Esophagus muscularis mucosa (tissue), 4 donors: ENCODE measurements around the gene SOD1. TPM values are rescaled to one million over a fixed set of nuclear protein-coding genes. Genes with fewer than 3 reads are reported as not detected.

ENCODE experiments used
- DNase-seq: peaks from one replicate; pipeline ENCODE4 v3.0.0-alpha.2; 2017; ENCODE audit errors: extremely low spot score
- H3K27ac ChIP-seq, 4 donors: fragments of 200-600 bp; sonication (generic); replicated peaks in 1 of 4; 1 replicate in 3 of 4; 2 replicates in 1 of 4; pipeline ENCODE4 v1.5.1; 2016 to 2019; ENCODE audit warnings: mild to moderate bottlenecking in 1 of 4
- H3K27me3 ChIP-seq, 4 donors: fragments of 200-600 bp; sonication (generic); one replicate each; pipeline versions ENCODE4 v1.5.1 to v1.6.0; 2016 to 2019
- H3K36me3 ChIP-seq, 4 donors: fragments of 200-600 bp; sonication (generic); one replicate each; pipeline ENCODE4 v1.5.1; 2016 to 2019
- H3K4me1 ChIP-seq, 4 donors: fragments of 200-600 bp; sonication (generic); one replicate each; pipeline ENCODE4 v1.5.1; 2016 to 2019
- H3K4me3 ChIP-seq, 4 donors: fragments of 200-600 bp; sonication (generic); 1 replicate in 2 of 4; 2 replicates in 2 of 4; pipeline ENCODE4 v1.5.1; 2016 to 2019; ENCODE audit warnings: mild to moderate bottlenecking in 4 of 4, moderate library complexity in 1 of 4
- H3K9me3 ChIP-seq, 4 donors: fragments of 200-600 bp; sonication (generic); 1 replicate in 3 of 4; 2 replicates in 1 of 4; pipeline ENCODE4 v1.5.1; 2016 to 2019
- CTCF ChIP-seq, 3 experiments: fragments of 200-600 bp in 2 of 3; fragments of 450-650 bp in 1 of 3; sonication (generic) in 2 of 3; IDR thresholded peaks; one replicate each; pipeline ENCODE4 v1.5.1; 2017 to 2019; ENCODE audit warnings: antibody characterized with exemption in 3 of 3, mild to moderate bottlenecking in 2 of 3, moderate library complexity in 1 of 3
- EP300 ChIP-seq: sonication (generic); formaldehyde crosslinking; IDR thresholded peaks from one replicate; pipeline ENCODE4 v1.6.1; 2017; ENCODE audit warnings: antibody characterized with exemption
- POLR2A ChIP-seq: fragments of 450-650 bp; IDR thresholded peaks from one replicate; pipeline ENCODE4 v1.6.1; 2017; ENCODE audit warnings: antibody characterized with exemption, moderate library complexity, mild to moderate bottlenecking, low read depth
- POLR2AphosphoS5 ChIP-seq, 2 donors: sonication (generic); formaldehyde crosslinking; IDR thresholded peaks; one replicate each; pipeline ENCODE4 v1.6.1; 2017; ENCODE audit warnings: antibody characterized with exemption in 2 of 2
- WGBS: methylation state at CpG from one replicate; pipeline ENCODE4 v1.1.5; 2018; 5-methylcytosine and 5-hydroxymethylcytosine counted together
- intact Hi-C: fragments of 100-400 bp; cut with DNase I; formaldehyde crosslinking; loops from one replicate; pipeline ENCODE4 v1.15.1; 2023
- small RNA-seq, 3 donors: library from RNA; depleted of rRNA; stranded (forward); fragments of <200 nt; gene quantifications; one replicate each; pipeline ENCODE3, GENCODE V24; 2016
- total RNA-seq, 4 donors: library from RNA; depleted of rRNA; stranded (reverse); fragments of >200 nt; gene quantifications; one replicate each; pipeline versions ENCODE4 v1.1.0 to v1.2.1, GENCODE V29; 2016

Gene SOD1
- total RNA-seq, 4 donors from 2014 or later, result 185 to 258 (median 222) TPM

- no peak overlapping the region for H3K27ac ChIP-seq
- TF ChIP-seq EP300, result no peak
- TF ChIP-seq POLR2AphosphoS5 (IDR thresholded peaks at IDR 0.05), result no peak
- TF ChIP-seq POLR2A, result no peak
- no peak for TF ChIP-seq CTCF (IDR thresholded peaks at IDR 0.05)
- peaks cover 43 to 80% (median 72%) of the 10 kb centered on the region in 4 donors for H3K4me1 ChIP-seq
- H3K4me3 ChIP-seq, result no peak overlapping the region
- intact Hi-C loops, result no loop called here
- DNase-seq, result no peak
- H3K27me3 ChIP-seq, result no peaks in the 10 kb centered on the region
- WGBS, result 68% methylated on average over 3 of the region's 3 CpGs
- H3K9me3 ChIP-seq, result no peaks in the 10 kb centered on the region
- no peaks in the 10 kb centered on the region for H3K36me3 ChIP-seq
Observed at GRCh38 chr21:31713115-31713514, 53.6 kb downstream of the SOD1 start.

GRCh38 chr21:31713973-31714740 lies 54.7 kb downstream of the SOD1 start:
- Histone ChIP-seq H3K27ac (no peak overlapping the region), H3K36me3 (no peaks in the 10 kb centered on the region), H3K27me3 (no peaks in the 10 kb centered on the region), H3K4me1 (peaks cover 39 to 79% (median 70%) of the 10 kb centered on the region in 4 donors), H3K4me3 (no peak overlapping the region), H3K9me3 (no peaks in the 10 kb centered on the region)
- no peak for TF ChIP-seq POLR2AphosphoS5 (IDR thresholded peaks at IDR 0.05)
- TF ChIP-seq EP300, result no peak
- no peak for TF ChIP-seq CTCF (IDR thresholded peaks at IDR 0.05)
- TF ChIP-seq POLR2A, result no peak
- WGBS, result 87% methylated on average over 5 of the region's 5 CpGs
- DNase-seq, result no peak
- intact Hi-C loops, result no loop called here

GRCh38 chr21:31714741-31715365 lies 55.4 kb downstream of the SOD1 start:
- no peak for TF ChIP-seq CTCF (IDR thresholded peaks at IDR 0.05)
- no peak for TF ChIP-seq POLR2AphosphoS5 (IDR thresholded peaks at IDR 0.05)
- no peak for TF ChIP-seq EP300
- no peak for TF ChIP-seq POLR2A
- no peak for DNase-seq
- Histone ChIP-seq H3K4me3 (no peak overlapping the region), H3K27me3 (no peaks in the 10 kb centered on the region), H3K36me3 (no peaks in the 10 kb centered on the region), H3K9me3 (no peaks in the 10 kb centered on the region), H3K4me1 (peaks cover 34 to 76% (median 66%) of the 10 kb centered on the region in 4 donors), H3K27ac (no peak overlapping the region)
- intact Hi-C loops, result no loop called here
- WGBS, result 87% methylated on average over 5 of the region's 5 CpGs

- Histone ChIP-seq H3K4me3 (no peak overlapping the region), H3K9me3 (no peaks in the 10 kb centered on the region), H3K27ac (no peak overlapping the region), H3K36me3 (no peaks in the 10 kb centered on the region), H3K4me1 (peaks cover 25 to 71% (median 66%) of the 10 kb centered on the region in 4 donors), H3K27me3 (no peaks in the 10 kb centered on the region)
- 76% methylated on average over 2 of the region's 2 CpGs for WGBS
- no peak for DNase-seq
- intact Hi-C loops, result no loop called here
- no peak for TF ChIP-seq EP300
- TF ChIP-seq CTCF (IDR thresholded peaks at IDR 0.05), result no peak
Observed at GRCh38 chr21:31716106-31716505, 56.6 kb downstream of the SOD1 start.

Small RNAs within 50 kb of the gene (small RNA-seq; reads per million reads assigned to genes)
- 0 to 0.19 (median 0) reads per million in 3 donors for gene RF01241

Other genes with a start within 250 kb of the SOD1 start
- 10 to 100 TPM; 12.1 to 18.8 (median 15.2) TPM for gene SCAF4, start 72.4 kb downstream of the SOD1 start, total RNA-seq
- 1 to 10 TPM in 2 of 4 donors, under 1 TPM in 2; 0.42 to 3.2 (median 1.0) TPM for gene HUNK, start 213.3 kb downstream of the SOD1 start, total RNA-seq